GM12864 (cell line): ENCODE results near the gene SCYGR3.
A peak's percentile ranks its signal among the peaks of the same experiment; 100 is the strongest.

Experiments
- DNase-seq: peaks from one replicate; pipeline ENCODE4 v3.0.0-alpha.2; 2011; ENCODE audit warnings: low read depth
- H3K4me3 ChIP-seq: 2 replicates; pipeline ENCODE4 v1.5.1; 2011; ENCODE audit warnings: mild to moderate bottlenecking, low read depth, low read length, control low read depth
- CTCF ChIP-seq: IDR thresholded peaks from 2 replicates; pipeline ENCODE4 v1.5.1; 2011; ENCODE audit warnings: low read depth, mild to moderate bottlenecking, moderate library complexity, low read length, control low read depth, inconsistent platforms; ENCODE audit errors: missing control alignments

Gene SCYGR3

DNA sequence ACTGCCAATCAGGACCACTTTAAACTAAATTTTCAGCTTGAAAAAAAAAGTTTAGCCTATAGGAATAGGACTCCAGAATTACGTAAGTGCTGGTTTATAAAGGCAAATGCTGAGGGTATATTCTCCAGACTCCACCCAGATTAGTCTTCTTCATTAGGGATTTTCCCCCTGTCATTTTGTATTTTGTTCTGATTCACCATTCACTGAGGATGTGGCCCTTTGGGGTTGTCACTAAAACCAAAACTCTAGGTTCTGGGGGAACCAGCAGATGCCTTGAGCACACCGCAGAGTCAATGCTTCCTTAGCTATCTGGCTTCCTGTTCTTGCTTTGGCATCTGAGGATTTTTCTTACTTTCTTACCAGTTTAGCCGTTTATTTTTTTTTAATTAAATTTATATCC, 13.1 kb upstream of the SCYGR3 start:
- peak; percentile 29 for DNase-seq
- H3K4me3 ChIP-seq, result no peak overlapping the region
- TF ChIP-seq CTCF, result no peak

DNA sequence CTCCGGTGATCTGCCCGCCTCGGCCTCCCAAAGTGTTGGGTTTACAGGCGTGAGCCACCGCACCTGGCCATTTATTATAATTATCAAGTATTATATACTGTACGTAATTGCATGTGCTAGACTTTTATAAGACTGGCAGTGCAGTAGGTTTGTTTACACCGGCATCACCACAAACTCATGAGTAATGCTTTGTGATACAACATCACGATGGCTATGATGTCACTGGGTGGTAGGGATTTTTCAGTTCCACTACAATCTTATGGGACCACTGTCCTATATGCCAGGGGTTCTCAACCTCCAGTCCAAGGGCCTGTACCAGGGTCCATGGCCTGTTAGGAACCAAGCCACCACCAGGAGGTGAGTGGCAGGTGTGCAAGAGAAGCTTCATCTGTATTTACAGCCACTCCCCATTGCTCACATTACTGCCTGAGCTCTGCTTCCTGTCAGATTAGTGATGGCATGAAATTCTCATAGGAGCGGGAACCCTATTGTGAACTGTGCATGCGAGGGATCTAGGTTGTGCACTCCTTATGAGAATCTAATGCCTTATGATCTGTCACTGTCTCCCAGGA, 12.0 kb upstream of the SCYGR3 start:
- DNase-seq, result no peak
- TF ChIP-seq CTCF, result no peak
- H3K4me3 ChIP-seq, result no peak overlapping the region

- no peak overlapping the region for H3K4me3 ChIP-seq
- TF ChIP-seq CTCF, result no peak
- no peak for DNase-seq
These were observed 10.8 kb upstream of the SCYGR3 start for GRCh38 chr2:227625420-227625819.

DNA sequence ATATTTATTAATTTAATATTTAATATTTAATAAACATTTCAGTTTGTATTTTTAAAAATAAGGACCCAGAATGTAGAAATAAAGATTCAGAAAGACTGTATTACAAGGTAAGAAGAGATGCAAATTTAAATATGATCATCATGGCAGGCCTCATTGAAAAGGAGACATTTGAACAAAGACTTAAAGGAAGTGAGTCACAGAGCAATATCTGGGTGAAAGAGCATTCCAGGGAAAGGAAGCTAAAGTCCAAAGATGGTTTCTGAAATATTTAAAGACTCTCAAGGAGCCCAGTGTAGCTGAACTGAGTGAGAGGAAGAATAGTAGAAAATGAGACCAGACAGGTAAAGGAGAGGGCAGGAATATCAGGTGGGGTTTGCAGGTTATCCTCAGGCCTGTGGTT, 8.6 kb upstream of the SCYGR3 start:
- no peak overlapping the region for H3K4me3 ChIP-seq
- TF ChIP-seq CTCF, result no peak
- DNase-seq, result no peak

- no peak for DNase-seq
- H3K4me3 ChIP-seq, result no peak within 1 kb of the TSS
- TF ChIP-seq CTCF, result no peak
These were observed 2.9 kb upstream of the SCYGR3 start, which contains the start of gene SCYGR4 for GRCh38 chr2:227617316-227618230. SCYGR4 (plus strand) TSS chr2:227617498; CDS start chr2:227617498, 0 bp downstream.

GRCh38 chr2:227616631-227617030, 2.0 kb upstream of the SCYGR3 start:
- H3K4me3 ChIP-seq, result no peak overlapping the region
- no peak for DNase-seq
- no peak for TF ChIP-seq CTCF
